ENCODE results near the gene TMEM107.

DNA sequence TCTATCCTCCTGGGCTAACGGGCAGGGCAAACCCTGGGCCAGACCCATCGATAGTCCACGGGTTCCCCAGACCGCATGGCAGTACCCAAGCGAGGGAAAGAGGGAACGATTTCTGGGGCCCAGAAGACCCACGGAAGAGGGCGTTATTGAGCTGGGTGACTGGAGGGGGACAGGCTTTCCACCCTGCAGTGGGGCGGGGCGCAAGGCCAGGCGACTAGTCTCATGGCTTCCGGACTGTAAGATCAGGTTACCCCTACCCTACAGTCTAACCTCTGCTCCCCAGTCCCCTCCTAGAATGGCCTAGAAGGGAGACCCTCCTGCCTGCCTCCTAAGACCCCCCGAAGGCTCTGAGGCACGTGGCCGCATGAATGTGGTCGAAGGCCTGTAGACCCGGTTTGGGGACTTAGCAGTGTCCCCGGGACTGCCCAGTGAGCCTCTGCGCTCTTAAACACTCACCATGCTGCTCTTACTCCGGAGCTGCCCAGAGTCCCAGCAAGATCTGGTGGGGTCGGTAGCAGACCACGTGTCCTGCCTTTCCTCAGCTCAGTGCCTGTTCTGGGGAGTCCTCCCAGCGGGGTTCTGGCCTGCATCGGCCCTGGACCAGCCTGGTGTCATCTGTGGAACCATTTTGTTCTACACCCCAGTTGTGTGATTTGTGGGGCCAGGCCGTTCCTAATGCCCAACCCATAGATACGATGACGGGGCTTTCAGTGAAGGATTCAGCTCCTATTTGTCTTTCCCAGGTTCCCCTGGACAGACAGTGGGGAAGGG lies 47.4 kb upstream of the TMEM107 start:
- TF ChIP-seq POLR2A (IDR thresholded peaks at IDR 0.05; ENCODE audit: low read length) (peak; percentile 53), GATA1 (IDR thresholded peaks at IDR 0.05; ENCODE audit: low read depth, low read length) (no peak)

All from erythroblast (primary cell).